GM21360 (cell line): ENCODE results near the gene CAMKK2.
"Not testable (repeated sequence)": the region's sequence is repeated elsewhere in the genome, so short reads cannot be mapped to it uniquely, and the experiment has no call there.

Experiments used
- ATAC-seq: cut with Tn5 transposase; IDR thresholded peaks from one replicate; pipeline ENCODE4 v1.9.1; 2021; ENCODE audit warnings: mild to moderate bottlenecking, moderate library complexity; ENCODE audit not compliant: unreplicated experiment

Gene CAMKK2

DNA sequence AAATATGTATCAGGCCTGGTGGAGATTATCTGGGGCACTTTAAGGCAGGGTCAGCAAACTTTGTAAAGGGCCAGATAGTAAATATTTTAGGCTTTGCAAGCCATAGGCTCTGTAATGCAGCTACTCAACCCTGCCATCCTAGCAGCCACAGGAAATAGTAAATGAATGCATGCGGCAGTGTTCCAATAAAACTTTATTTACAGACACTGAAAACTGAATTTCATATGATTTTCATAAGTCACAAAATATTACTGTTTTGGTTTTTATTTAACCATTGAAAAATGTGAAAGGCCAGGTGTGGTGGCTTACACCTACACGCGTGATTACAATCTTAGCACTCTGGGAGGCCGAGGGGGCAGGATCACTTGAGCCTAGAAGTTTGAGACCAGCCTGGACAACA, 3.2 kb upstream of the CAMKK2 start:
- ATAC-seq, result no peak

- not testable (repeated sequence) for ATAC-seq
Measured at GRCh38 chr12:121298411-121298810, 1.9 kb upstream of the CAMKK2 start.

GRCh38 chr12:121297435-121297991, 1.0 kb upstream of the CAMKK2 start:
- ATAC-seq, result peak; percentile 14

- ATAC-seq, result peak; percentile 23
Measured at GRCh38 chr12:121295746-121296617, 527 bp downstream of the CAMKK2 start.

- no peak for ATAC-seq
Measured at GRCh38 chr12:121295116-121295745, 1.3 kb downstream of the CAMKK2 start.

DNA sequence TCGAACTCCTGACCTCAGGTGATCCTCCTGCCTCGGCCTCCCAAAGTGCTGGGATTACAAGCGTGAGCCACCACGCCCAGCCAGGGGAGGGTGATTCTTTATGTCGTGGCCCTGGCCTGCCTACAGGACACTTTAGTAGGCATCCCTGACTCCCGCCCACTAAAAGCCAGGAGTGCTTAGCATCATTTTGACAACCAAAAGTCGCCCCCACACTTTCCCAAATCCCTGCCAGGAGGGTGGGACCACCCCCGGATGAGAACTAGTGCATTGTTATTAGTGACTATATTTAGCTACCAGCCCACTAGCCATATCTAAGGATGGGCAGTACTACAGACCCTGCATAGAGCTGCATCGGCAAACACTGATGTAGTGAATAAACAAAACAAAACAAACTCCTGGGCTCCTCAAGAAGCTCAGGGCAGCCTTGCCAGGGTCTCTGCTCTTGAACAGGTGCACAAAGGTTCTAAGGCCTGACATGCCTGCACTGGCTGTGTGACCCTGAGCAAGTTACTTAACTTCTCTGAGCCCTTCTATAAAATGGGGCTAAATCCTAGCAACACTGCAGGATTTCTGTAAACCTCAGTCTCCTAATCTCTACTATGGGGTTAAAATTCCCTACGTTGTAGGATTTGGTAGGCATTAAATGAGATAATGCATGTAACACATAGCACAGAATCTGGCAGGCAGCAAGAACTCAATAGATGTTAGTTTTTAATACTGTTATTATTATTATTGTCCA, 2.2 kb downstream of the CAMKK2 start:
- ATAC-seq, result no peak

GRCh38 chr12:121293603-121294002, 2.9 kb downstream of the CAMKK2 start:
- no peak for ATAC-seq

GRCh38 chr12:121290410-121290809, 6.1 kb downstream of the CAMKK2 start:
- no peak for ATAC-seq

DNA sequence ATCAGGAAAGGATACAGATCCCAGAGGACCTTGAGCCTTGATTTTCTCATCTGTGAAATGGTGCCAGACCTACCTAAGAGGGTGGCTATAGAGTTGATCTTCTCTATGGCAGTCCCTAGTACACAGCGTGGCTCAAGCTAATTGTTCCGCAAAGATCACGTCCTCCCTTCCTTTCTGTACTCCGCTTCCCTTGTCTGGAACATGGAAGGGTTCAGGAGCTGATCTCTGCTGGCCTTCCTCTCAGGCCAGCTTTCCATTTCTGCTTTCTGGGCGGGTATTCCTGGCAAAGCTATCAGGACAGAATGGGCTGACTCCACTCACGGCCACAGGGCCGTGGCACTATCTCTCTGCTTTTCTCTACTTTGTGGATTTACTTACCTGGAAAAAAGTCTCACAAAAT, 6.5 kb downstream of the CAMKK2 start:
- ATAC-seq, result no peak

DNA sequence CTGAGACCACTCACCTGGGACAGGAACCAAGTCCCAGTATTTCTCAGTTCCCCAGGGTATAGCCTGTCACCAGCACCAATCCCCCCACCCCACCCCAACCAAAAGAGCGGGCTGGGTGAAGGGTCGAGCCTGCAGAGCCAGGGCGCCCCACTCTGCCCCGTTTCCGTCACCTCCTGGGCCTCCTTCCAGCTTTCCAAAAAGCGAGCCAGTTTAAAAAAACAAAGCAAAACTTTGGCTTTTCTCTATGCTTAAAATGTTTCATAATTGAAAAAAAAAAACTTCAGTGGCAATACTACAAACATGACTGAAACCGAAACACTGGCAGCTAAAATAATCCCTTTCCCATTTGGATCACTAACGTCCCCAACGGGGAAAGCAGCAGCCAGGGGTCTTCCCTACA, 7.5 kb downstream of the CAMKK2 start:
- ATAC-seq, result no peak

DNA sequence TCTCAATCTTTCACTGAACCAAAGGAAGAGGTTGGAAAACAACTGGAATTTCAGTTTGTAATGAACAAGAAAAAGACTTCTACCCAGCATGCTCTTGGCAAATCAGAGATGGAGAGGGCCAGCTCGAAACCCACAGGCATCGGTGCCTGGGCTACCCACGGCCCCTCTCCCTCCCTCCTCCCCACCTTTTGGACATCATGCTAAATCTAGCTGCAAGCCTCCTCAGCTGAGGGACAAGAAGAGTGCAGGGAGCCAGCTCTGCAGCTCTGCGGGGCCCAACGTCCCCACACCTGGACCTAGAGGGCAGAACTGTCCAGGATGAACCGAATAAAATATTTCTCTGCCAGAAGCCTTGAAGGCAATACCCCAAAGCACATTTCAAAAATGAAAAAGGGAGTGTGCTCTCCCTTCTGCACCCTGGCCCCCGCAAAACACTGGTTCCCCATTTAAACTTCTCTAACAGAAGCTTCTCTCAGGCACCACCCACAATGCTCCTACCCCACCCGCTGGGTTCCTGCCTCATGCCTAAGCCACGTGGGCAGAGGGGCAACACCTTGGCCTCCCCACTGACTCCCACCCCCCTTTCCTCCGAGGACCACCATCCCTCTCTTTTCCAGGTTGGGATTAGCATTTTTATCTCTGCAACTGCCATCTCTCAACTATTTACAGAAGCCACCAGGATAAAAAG, 8.2 kb downstream of the CAMKK2 start:
- ATAC-seq, result no peak

- ATAC-seq, result no peak
Measured at GRCh38 chr12:121287267-121287954, 9.1 kb downstream of the CAMKK2 start.

DNA sequence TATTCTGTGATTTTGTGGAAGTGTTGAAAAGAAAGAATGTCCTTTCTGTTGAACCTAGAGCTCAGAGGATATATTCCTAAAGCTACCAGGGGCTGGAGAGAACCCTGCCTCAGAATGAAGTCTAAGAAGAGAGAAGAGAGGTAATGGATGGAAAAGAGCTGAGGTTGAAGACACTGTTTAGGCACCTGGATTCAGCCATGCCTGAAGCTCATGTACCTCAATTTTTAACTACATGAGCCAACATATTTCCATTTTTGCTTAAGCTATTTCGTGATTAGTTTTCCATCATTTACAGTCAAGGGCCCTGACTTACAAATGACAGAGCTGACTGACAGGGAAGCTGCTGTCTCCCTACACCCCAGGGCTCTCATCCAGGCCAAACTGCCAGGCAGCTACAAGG, 10.7 kb downstream of the CAMKK2 start:
- no peak for ATAC-seq

DNA sequence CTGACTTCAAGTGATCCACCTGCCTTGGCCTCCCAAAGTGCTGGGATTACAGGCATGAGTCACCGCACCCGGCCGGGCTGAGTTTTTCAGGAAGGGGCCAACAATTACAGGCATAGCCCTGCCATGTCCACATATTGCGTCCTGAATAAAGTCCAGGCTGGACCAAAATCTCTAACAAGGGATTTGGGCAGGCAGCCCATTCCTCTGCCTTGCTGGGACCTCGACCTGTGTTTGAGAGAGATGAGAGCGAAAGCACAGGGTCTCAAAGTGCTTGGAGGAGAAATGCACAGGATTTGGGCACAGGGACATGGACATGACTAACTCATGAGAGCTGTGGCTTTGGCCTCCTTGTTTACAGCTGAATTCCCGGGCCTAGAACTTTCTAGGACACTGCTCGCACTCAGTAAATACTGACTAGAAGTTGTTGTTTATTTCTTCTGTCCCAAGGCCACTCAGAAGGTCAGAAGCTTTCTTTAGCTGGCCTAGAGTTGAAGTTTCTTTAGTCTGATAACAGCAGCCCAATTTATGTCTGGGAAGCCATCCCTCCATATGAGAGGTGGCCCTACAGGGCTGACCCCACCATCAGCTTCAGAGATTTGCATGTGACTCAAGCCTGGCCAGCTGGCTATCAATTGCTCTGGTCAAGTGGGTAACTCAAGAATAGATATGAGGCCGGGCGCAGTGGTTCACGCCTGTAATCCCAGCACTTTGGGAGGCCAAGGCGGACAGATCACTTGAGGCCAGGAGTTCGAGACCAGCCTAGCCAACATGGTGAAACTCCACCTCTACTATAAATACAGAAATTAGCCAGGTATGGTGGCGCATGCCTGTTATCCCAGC, 11.7 kb downstream of the CAMKK2 start:
- no peak for ATAC-seq

GRCh38 chr12:121283841-121284240, 12.7 kb downstream of the CAMKK2 start:
- ATAC-seq, result no peak

DNA sequence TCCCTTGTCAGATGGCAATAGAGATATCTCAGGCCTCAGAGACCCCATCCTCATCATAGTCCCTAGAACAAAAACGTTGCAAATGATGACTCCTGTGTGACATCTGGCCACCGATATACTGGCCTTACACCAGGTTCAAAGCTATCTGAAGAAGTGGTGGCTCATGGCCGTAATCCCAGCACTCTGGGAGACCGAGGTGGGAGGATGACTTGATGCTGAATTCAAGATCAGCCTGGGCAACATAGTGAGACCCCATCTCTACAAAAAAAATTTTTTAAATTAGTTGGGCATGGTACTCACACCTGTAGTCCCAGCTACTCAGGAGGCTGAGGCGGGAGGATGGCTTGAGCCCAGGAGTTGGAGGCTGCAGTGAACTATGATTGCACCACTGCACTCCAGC, 13.1 kb downstream of the CAMKK2 start:
- ATAC-seq, result no peak

DNA sequence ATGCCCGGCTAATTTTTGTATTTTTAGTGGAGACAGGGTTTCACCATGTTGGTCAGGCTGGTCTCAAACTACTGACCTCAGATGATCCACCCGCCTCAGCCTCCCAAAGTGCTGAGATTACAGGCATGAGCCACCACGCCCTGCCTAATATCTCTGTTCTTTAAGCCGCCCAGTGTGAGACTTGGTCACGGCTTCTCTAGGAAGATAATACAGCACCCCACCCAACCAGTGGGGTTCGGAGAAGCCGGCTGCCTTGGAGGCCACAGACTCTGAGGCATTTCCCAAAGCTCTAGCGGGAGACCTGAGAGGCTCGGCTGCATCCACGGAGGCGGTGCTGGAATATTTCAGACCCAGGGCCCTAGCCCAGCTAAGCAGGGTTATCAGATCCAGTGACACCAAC, 13.6 kb downstream of the CAMKK2 start:
- ATAC-seq, result not testable (repeated sequence)

- ATAC-seq, result no peak
Measured at GRCh38 chr12:121282072-121282742, 14.3 kb downstream of the CAMKK2 start.

DNA sequence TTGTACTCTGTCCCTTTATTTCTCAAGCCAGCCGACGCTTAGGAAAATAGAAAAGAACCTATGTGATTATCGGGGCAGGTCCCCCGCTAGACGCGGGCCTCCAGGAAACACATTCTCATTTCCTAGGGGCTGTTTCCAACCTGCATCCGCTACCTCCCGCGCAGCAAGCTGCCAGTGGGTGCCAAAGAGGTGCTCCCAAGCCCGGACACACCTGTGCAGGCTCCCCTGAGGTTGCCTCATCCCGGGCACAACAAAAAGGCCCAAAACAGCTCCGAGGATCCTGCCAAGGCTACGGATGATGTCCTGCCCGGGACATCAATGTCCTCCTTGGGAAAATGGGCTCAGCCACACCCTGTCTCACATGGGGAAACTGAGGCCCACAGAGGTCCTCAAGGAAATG, 15.4 kb downstream of the CAMKK2 start:
- not testable (repeated sequence) for ATAC-seq
